GM18511 (cell line): ENCODE data around the gene NPC1L1.
"Not testable (repeated sequence)": the region's sequence is repeated elsewhere in the genome, so short reads cannot be mapped to it uniquely, and the experiment has no call there.

Source experiments
- ATAC-seq: cut with Tn5 transposase; IDR thresholded peaks from one replicate; pipeline ENCODE4 v1.9.1; 2021; ENCODE audit warnings: mild to moderate bottlenecking, moderate library complexity; ENCODE audit not compliant: unreplicated experiment

Gene NPC1L1

GRCh38 chr7:44565097-44565794, 24.1 kb upstream of the NPC1L1 start:
- ATAC-seq, result peak; percentile 68

GRCh38 chr7:44564606-44565005, 23.5 kb upstream of the NPC1L1 start:
- no peak for ATAC-seq

- no peak for ATAC-seq
Observed at GRCh38 chr7:44563171-44563679, 22.1 kb upstream of the NPC1L1 start.

- ATAC-seq, result not testable (repeated sequence)
Observed at GRCh38 chr7:44562622-44562962, 21.5 kb upstream of the NPC1L1 start.

GRCh38 chr7:44561962-44562621, 21.0 kb upstream of the NPC1L1 start:
- ATAC-seq, result no peak

- no peak for ATAC-seq
Observed at GRCh38 chr7:44561481-44561880, 20.4 kb upstream of the NPC1L1 start.

DNA sequence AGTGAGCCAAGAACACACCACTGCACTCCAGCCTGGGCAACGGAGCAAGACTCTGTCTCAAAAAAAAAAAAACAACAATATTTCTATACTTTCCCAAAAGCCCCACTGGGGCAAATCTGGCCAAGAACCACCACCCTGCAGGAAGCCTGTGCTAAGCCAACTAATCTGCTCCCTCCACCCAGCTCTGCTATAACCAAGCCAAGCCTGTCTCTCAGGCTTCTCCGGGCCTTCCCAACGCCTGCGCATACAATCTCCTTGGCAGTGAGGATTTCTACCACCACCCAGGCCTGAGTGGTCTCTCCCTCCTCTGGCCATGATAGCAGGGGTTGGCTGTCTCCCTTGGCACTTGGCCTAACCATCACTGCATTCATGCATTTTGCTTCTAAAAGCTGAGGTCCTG, 18.4 kb upstream of the NPC1L1 start:
- ATAC-seq, result no peak

DNA sequence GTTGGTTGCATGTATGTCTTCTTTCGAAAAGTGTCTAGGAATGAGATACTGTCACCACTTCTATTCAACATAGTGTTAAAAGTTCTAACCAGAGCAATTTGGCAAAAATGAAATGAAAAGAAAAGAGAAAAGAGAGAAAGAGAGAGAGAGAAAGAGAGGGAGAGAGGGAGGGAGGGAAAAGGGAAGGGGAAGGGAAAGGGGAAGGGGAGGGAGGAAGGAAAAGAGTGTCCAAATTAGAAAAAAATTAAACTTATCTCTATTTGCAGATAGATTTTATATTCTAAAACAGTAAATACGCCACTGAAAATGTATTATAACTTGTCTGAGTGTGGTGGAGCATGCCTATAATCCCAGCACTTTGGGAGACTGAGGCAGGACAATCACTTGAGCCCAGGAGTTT, 16.4 kb upstream of the NPC1L1 start:
- ATAC-seq, result no peak

GRCh38 chr7:44555350-44555749, 14.2 kb upstream of the NPC1L1 start:
- ATAC-seq, result no peak

GRCh38 chr7:44552473-44553005, 11.4 kb upstream of the NPC1L1 start:
- not testable (repeated sequence) for ATAC-seq

GRCh38 chr7:44549457-44549856, 8.3 kb upstream of the NPC1L1 start:
- ATAC-seq, result no peak

DNA sequence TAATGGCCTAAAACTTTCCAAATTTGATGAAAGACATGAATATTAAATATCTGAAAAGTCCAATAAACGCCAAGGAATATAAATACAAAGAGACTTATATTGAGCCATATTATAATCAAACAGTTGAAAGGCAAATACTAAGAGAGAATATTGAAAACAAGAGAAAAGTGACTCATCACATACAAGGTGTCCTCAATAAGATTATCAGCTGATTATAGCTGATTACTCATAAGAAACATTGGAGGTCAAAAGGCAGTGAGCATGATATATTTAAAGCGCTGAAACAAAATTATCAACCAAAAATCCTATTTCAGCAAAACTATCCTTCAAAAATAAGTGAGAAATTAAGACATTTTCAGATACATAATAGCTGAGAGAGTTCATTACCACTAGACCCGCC, 7.8 kb upstream of the NPC1L1 start:
- ATAC-seq, result no peak

- no peak for ATAC-seq
Observed at GRCh38 chr7:44547536-44548231, 6.6 kb upstream of the NPC1L1 start.

DNA sequence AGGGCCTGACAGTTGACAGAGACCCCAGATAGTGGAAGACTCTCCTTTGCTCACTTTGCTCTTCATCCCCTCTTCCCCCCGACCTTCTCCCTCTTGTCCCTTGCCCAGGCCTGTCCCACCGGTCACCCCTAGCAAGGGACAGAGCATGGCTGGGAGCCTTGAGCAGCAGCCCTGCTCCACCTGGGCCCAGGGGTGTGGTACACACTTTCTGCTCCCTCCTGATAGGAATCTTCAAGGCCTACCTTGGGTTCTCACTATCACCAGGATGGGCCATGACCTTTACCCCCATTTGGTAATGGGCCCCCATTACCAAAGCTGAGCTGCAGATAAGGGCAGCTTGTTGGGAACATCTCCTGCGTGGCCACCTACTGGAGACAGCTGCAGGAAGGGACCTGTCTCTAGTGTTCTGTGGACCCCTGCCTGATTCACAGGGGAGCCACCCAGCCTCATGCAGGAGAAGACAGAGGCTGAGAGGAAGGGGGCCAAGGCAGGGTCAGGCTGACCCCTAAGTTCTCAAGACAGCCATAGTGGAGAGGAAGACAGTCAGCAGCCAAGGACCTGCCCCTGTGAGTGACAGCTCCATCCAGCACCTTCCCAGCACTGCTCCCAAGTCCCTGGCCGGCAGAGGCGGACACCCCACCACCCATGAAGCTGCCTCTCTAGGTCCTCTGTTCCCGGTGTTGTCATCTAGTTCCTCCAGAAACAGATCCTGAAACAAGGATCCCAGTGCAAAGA, 913 bp upstream of the NPC1L1 start:
- no peak for ATAC-seq

GRCh38 chr7:44540592-44541027, 520 bp downstream of the NPC1L1 start:
- no peak for ATAC-seq

GRCh38 chr7:44539669-44540506, 1.2 kb downstream of the NPC1L1 start:
- ATAC-seq, result no peak

DNA sequence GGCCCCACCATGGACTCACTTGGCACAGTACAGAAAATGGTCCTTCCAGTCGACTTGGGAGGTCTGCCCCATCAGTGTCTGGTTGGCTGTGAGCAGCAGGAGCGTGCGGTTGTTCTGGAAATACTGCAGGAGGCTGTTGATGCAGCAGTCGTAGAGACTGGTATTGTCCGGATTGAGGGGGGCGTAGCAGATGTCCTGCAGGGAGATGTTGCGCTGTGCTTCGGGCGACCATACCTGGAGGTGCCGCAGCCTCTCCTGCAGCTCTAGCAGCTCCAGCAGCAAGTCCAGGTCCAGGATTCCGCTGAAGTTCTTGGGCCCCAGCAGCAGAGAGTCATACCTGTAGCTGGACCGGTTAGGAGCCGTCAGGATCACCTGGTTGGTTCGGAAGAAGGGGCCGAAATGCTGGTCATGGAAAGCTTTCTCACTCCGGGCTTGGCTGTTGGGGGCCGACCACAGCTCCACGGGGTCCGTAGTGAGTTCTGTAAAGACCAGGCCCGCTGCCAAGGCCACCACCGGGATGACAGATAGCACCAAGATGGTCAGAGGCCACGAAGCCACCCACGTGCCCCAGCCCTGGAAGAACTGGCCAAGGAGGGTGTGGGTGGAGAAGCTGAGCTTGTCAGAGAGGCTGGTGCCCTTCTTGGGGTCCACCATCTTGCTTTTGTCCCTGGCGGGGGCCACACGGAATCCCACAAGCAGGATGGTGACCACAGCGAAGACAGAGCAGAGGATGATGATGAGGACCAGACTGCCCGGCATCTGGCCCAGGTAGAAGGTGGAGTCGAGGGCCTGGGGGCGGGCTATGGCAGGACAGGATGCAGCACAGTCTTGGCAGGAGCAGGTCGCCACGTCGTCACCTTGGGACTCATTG, 2.1 kb downstream of the NPC1L1 start:
- no peak for ATAC-seq

- no peak for ATAC-seq
Observed at GRCh38 chr7:44538093-44538797, 2.9 kb downstream of the NPC1L1 start.
